ENCODE results near the gene TESK2. TPM values are rescaled to one million over a fixed set of nuclear protein-coding genes. Genes with fewer than 3 reads are reported as not detected.
"Not testable (repeated sequence)": the region's sequence is repeated elsewhere in the genome, so short reads cannot be mapped to it uniquely, and the experiment has no call there.

Gene TESK2
- total RNA-seq, 1 experiment from 2014 or later: 1.5 TPM

DNA sequence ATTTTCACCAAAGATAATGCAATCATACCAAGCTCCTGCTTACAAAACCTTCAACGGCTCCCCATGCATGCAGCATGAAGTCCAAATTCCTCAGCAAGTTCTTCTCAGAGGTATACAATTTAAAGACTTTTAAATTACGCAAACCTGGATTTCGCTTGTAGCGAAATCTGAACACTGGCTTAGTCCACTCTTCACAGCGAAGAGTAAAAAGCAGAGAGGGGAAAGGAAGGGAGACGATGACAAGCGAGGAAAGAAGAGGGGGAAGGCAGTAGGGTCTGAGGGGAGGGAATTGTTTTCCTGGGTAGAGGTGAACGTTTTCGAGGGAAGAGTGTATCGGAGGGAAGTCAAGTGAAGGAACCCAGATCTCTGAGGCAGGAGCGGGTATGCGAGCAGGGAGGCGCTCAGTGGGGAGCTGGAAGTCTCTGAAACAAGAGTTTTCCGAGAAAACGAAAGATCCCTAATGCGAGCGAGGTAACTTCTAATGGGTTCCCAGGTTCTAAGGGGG, 790 bp downstream of the TESK2 start:
- H3K27ac ChIP-seq (ENCODE audit: low read length): no peak overlapping the region
- peak overlapping the region; percentile 80 for H2AFZ ChIP-seq (ENCODE audit: low read length)
- peak overlapping the region; percentile 82 for H3K4me3 ChIP-seq (ENCODE audit: low read length)

DNA sequence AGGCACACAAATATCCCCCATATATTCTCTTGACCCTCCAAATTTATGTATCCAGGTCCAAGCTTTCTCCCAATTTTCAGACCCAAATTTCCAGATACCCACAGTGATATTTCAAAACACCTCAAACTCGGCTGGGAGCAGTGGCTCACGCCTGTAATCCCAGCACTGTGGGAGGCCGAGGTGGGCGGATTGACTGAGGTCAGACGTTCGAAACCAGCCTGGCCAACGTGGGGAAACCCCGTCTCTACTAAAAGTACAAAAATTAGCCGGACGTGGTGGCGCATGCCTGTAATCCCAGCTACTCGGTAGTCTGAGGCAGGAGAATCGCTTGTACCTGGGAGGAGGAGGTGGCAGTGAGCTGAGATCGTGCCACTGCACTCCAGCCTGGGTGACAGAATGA, 1.6 kb downstream of the TESK2 start:
- H3K36me3 ChIP-seq (ENCODE audit: insufficient read depth, low read length); H4K20me1 ChIP-seq (ENCODE audit: insufficient read depth, low read depth, low read length); H3K27ac ChIP-seq (ENCODE audit: low read length); H3K9me3 ChIP-seq (ENCODE audit: low read length); H3K9ac ChIP-seq (ENCODE audit: low read length); H3K9me2 ChIP-seq (replicated peaks; ENCODE audit: insufficient read depth, low read length); H3K27me3 ChIP-seq (ENCODE audit: low read length); DNase-seq; H2AFZ ChIP-seq (ENCODE audit: low read length); H3K79me2 ChIP-seq (ENCODE audit: low read length): not testable (repeated sequence)
- peak overlapping the region; percentile 92 for H3K4me2 ChIP-seq (ENCODE audit: low read depth, low read length, poor library complexity, severe bottlenecking)
- H3K4me1 ChIP-seq (ENCODE audit: low read length): peaks cover 19% of the 10 kb centered on the region
- 0 out of 2 replicates have a peak overlapping the region, but pooled peaks have one; percentile 82 for H3K4me3 ChIP-seq (ENCODE audit: low read length)

More for the DNA sequence above, 790 bp downstream of the TESK2 start:
- no peaks in the 10 kb centered on the region for H3K79me2 ChIP-seq (ENCODE audit: low read length)
- H3K9ac ChIP-seq (ENCODE audit: low read length): peak overlapping the region; percentile 75
- H4K20me1 ChIP-seq (ENCODE audit: insufficient read depth, low read depth, low read length): no peaks in the 10 kb centered on the region
- no peaks in the 10 kb centered on the region for H3K27me3 ChIP-seq (ENCODE audit: low read length)
- peaks cover 19% of the 10 kb centered on the region for H3K4me1 ChIP-seq (ENCODE audit: low read length)
- no peaks in the 10 kb centered on the region for H3K9me2 ChIP-seq (replicated peaks; ENCODE audit: insufficient read depth, low read length)
- peak; percentile 45 for DNase-seq
- H3K9me3 ChIP-seq (ENCODE audit: low read length): no peaks in the 10 kb centered on the region
- H3K4me2 ChIP-seq (ENCODE audit: low read depth, low read length, poor library complexity, severe bottlenecking): peak overlapping the region; percentile 92
- H3K36me3 ChIP-seq (ENCODE audit: insufficient read depth, low read length): no peaks in the 10 kb centered on the region

DNA sequence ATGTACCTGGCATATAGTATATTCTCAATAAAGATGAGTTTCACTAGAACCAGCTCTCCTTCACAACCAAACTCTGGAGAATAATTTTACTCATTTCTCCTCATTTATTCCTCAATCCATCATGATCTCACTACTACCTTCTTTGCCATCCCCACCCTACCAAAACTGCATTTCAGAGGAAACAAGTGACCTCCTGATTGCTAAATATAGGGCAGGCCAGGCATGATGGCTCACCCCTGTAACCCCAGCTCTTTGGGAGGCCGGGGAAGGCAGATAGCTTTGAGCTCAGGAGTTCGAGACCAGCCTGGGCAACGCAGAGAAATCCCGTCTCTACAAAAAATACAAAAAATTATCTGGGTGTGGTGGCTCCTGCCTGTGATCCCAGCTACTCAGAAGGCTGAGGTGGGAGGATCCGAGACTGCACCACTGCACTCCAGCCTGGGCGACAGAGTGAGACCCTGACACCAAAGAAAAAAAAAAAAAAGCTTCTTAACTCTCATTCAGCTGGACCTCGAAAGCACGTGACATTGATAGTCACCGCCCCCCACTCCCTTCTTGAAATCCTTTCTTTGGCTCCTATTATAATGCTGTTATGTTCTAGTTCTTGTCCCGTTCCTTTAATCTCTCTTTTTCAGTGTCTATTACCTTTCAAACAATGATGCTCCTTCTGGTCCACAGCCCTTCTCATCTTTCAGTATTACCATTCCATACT, 2.1 kb downstream of the TESK2 start:
- Histone ChIP-seq H3K4me1 (ENCODE audit: low read length) (peaks cover 19% of the 10 kb centered on the region), H3K79me2 (ENCODE audit: low read length) (no peaks in the 10 kb centered on the region), H3K36me3 (ENCODE audit: insufficient read depth, low read length) (no peaks in the 10 kb centered on the region), H3K4me3 (ENCODE audit: low read length) (no peak overlapping the region), H2AFZ (ENCODE audit: low read length) (no peak overlapping the region), H3K27me3 (ENCODE audit: low read length) (no peaks in the 10 kb centered on the region), H3K9me3 (ENCODE audit: low read length) (no peaks in the 10 kb centered on the region), H3K9ac (ENCODE audit: low read length) (no peak overlapping the region), H3K4me2 (ENCODE audit: low read depth, low read length, poor library complexity, severe bottlenecking) (no peak overlapping the region), H3K27ac (ENCODE audit: low read length) (no peak overlapping the region), H4K20me1 (ENCODE audit: insufficient read depth, low read depth, low read length) (no peaks in the 10 kb centered on the region), H3K9me2 (replicated peaks; ENCODE audit: insufficient read depth, low read length) (no peaks in the 10 kb centered on the region)
- no peak for DNase-seq

DNA sequence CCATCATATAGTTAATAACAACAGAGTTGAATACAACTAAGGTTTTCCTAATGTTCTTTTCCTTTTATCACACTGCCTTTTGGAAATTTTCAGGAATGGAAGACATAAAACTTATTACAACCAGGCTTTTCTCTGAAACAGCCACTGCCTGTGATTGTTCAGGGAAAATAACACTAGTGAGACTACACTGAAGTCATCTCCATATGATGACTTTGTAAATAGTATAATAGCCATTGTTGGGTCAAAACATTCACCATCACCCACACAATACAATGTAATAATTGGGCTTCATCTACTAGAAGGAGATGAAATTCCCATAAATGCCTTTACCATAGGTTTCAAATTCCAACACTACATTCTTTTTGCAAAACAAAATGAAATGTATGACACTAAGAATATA, 5.0 kb downstream of the TESK2 start:
- no peak for DNase-seq
- H3K79me2 ChIP-seq (ENCODE audit: low read length): no peaks in the 10 kb centered on the region
- no peaks in the 10 kb centered on the region for H3K9me2 ChIP-seq (replicated peaks; ENCODE audit: insufficient read depth, low read length)
- H3K36me3 ChIP-seq (ENCODE audit: insufficient read depth, low read length): no peaks in the 10 kb centered on the region
- H4K20me1 ChIP-seq (ENCODE audit: insufficient read depth, low read depth, low read length): no peaks in the 10 kb centered on the region
- H3K4me3 ChIP-seq (ENCODE audit: low read length): no peak overlapping the region
- no peaks in the 10 kb centered on the region for H3K9me3 ChIP-seq (ENCODE audit: low read length)
- H3K9ac ChIP-seq (ENCODE audit: low read length): no peak overlapping the region
- no peak overlapping the region for H3K27ac ChIP-seq (ENCODE audit: low read length)
- no peak overlapping the region for H2AFZ ChIP-seq (ENCODE audit: low read length)
- H3K4me1 ChIP-seq (ENCODE audit: low read length): peaks cover 10% of the 10 kb centered on the region
- H3K4me2 ChIP-seq (ENCODE audit: low read depth, low read length, poor library complexity, severe bottlenecking): no peak overlapping the region
- no peaks in the 10 kb centered on the region for H3K27me3 ChIP-seq (ENCODE audit: low read length)

DNA sequence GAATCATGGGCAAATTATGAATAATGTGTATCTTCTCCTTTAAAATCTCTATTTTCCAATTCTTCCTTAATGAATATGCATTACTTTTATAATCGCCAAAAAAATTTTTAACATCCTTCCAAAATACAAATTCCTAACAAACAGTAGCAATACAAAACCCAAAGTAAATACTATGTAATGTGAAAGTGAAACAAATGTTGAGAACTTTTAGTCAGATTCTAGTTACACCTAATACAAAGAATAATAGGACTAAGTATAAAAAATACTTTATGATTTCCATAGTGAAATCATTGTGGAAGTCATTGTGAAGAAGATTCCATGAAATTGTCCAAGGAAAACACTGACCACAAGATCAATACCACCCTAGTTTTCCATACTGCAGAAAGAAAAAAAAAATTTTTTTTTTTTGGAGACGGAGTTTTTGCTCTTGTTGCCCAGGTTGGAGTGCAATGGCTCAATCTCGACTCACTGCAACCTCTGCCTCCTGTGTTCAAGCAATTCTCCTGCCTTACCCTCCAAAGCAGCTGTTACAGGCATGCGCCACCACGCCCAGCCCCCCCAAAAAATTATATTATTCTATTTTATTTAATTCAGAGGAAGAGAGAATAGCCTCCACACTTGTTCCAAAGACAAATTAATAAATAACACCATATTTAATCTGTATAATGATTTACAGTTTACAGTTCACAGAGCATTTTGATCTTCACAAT, 11.8 kb downstream of the TESK2 start:
- H3K9ac ChIP-seq (ENCODE audit: low read length): no peak overlapping the region
- H3K4me1 ChIP-seq (ENCODE audit: low read length): no peaks in the 10 kb centered on the region
- H3K9me3 ChIP-seq (ENCODE audit: low read length): no peaks in the 10 kb centered on the region
- no peaks in the 10 kb centered on the region for H3K27me3 ChIP-seq (ENCODE audit: low read length)
- no peak overlapping the region for H3K4me3 ChIP-seq (ENCODE audit: low read length)
- no peak for DNase-seq
- H2AFZ ChIP-seq (ENCODE audit: low read length): no peak overlapping the region
- no peaks in the 10 kb centered on the region for H3K9me2 ChIP-seq (replicated peaks; ENCODE audit: insufficient read depth, low read length)
- no peak overlapping the region for H3K4me2 ChIP-seq (ENCODE audit: low read depth, low read length, poor library complexity, severe bottlenecking)
- H4K20me1 ChIP-seq (ENCODE audit: insufficient read depth, low read depth, low read length): no peaks in the 10 kb centered on the region
- no peaks in the 10 kb centered on the region for H3K36me3 ChIP-seq (ENCODE audit: insufficient read depth, low read length)
- H3K79me2 ChIP-seq (ENCODE audit: low read length): no peaks in the 10 kb centered on the region
- no peak overlapping the region for H3K27ac ChIP-seq (ENCODE audit: low read length)

DNA sequence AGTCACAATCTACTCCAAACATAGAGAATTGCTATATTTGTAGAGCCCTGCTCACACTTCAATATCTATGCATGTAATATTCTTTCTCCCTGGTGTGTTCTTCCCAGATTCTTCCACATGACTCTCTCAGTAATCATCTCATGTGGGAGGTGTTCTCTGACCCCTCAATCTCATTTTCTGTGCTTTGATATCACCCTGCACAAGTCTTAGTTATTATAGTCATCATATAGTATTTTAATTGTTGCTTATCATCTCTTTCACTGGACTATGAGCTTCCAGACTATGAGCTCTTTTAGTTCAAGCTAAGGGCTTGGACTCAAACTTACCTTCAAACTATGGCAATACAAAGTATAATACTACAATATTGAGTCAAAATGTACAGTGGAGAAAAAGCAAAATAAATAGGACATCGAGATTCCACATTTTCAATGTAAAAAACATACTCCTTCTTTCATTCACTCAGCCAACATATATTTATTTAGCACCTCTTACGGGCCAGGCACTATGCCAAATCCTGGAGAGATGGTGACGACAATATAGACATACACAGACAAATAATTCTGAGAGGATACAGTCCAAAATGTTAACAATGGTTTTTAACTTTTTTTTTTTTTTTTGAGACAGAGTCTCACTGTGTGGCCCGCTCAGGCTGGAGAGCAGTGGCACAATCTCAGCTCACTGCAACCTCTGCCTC, 12.7 kb downstream of the TESK2 start:
- DNase-seq: no peak
- no peak overlapping the region for H3K27ac ChIP-seq (ENCODE audit: low read length)

DNA sequence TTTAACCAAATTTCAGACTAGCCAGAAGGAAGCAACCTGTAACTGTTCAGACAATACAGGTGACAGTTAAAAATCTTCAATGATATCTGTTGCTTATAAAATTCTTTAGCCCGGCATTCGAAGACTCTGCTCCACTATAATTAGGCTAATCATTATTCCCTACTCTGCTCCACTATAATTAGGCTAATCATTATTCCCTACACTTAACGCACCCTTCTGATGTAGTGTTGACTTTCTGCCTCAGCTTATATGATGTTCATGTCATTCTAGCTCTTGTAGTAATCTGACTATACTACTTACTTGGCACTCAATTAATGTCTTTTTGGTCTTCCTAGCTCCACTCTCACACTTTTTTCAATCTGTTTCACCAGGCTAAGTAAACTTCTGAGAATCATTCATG, 13.3 kb downstream of the TESK2 start:
- no peaks in the 10 kb centered on the region for H3K79me2 ChIP-seq (ENCODE audit: low read length)
- H3K9me2 ChIP-seq (replicated peaks; ENCODE audit: insufficient read depth, low read length): no peaks in the 10 kb centered on the region
- no peaks in the 10 kb centered on the region for H4K20me1 ChIP-seq (ENCODE audit: insufficient read depth, low read depth, low read length)
- no peak overlapping the region for H3K9ac ChIP-seq (ENCODE audit: low read length)
- H3K4me2 ChIP-seq (ENCODE audit: low read depth, low read length, poor library complexity, severe bottlenecking): no peak overlapping the region
- H3K4me1 ChIP-seq (ENCODE audit: low read length): no peaks in the 10 kb centered on the region
- H3K27ac ChIP-seq (ENCODE audit: low read length): no peak overlapping the region
- DNase-seq: no peak
- no peaks in the 10 kb centered on the region for H3K9me3 ChIP-seq (ENCODE audit: low read length)
- no peak overlapping the region for H3K4me3 ChIP-seq (ENCODE audit: low read length)
- no peaks in the 10 kb centered on the region for H3K27me3 ChIP-seq (ENCODE audit: low read length)
- no peak overlapping the region for H2AFZ ChIP-seq (ENCODE audit: low read length)
- H3K36me3 ChIP-seq (ENCODE audit: insufficient read depth, low read length): no peaks in the 10 kb centered on the region

More for the DNA sequence above, 12.7 kb downstream of the TESK2 start:
- Histone ChIP-seq H3K9ac (ENCODE audit: low read length) (no peak overlapping the region), H3K79me2 (ENCODE audit: low read length) (no peaks in the 10 kb centered on the region), H3K9me2 (replicated peaks; ENCODE audit: insufficient read depth, low read length) (no peaks in the 10 kb centered on the region), H4K20me1 (ENCODE audit: insufficient read depth, low read depth, low read length) (no peaks in the 10 kb centered on the region), H3K9me3 (ENCODE audit: low read length) (no peaks in the 10 kb centered on the region), H3K4me1 (ENCODE audit: low read length) (no peaks in the 10 kb centered on the region), H3K27me3 (ENCODE audit: low read length) (no peaks in the 10 kb centered on the region), H3K36me3 (ENCODE audit: insufficient read depth, low read length) (no peaks in the 10 kb centered on the region), H3K4me2 (ENCODE audit: low read depth, low read length, poor library complexity, severe bottlenecking) (no peak overlapping the region), H2AFZ (ENCODE audit: low read length) (no peak overlapping the region), H3K4me3 (ENCODE audit: low read length) (no peak overlapping the region)

DNA sequence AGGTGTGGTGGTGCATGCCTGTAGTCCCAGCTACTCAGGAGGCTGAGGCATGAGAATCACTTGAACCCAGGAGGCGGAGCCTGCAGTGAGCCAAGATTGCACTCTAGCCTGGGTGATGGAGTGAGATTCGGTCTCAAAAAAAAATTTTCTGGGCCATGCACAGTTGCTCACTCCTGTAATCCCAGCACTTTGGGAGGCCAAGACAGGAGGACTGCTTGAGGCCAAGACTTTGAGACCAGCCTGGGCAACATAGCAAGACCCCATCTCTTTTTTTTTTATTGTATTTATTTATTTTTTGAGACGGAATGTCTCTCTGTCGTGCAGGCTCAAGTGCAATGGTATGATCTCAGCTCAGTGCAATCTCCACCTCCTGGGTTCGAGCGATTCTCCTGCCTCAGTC, 16.8 kb downstream of the TESK2 start:
- H3K4me2 ChIP-seq (ENCODE audit: low read depth, low read length, poor library complexity, severe bottlenecking); H3K36me3 ChIP-seq (ENCODE audit: insufficient read depth, low read length); H3K4me3 ChIP-seq (ENCODE audit: low read length); H3K27ac ChIP-seq (ENCODE audit: low read length); H3K4me1 ChIP-seq (ENCODE audit: low read length); DNase-seq; H3K27me3 ChIP-seq (ENCODE audit: low read length); H3K79me2 ChIP-seq (ENCODE audit: low read length); H3K9me2 ChIP-seq (replicated peaks; ENCODE audit: insufficient read depth, low read length); H4K20me1 ChIP-seq (ENCODE audit: insufficient read depth, low read depth, low read length); H2AFZ ChIP-seq (ENCODE audit: low read length); H3K9ac ChIP-seq (ENCODE audit: low read length); H3K9me3 ChIP-seq (ENCODE audit: low read length): not testable (repeated sequence)

Data from Karpas-422 (cell line).